NOMO-1 treated with dmso at 0.1 percent for 144 hours (cell line): ENCODE data around the gene MSH3.
"Not testable (repeated sequence)": the region's sequence is repeated elsewhere in the genome, so short reads cannot be mapped to it uniquely, and the experiment has no call there.

Source experiments
- DNase-seq: peaks from one replicate; lab custom pipeline; 2025; ENCODE audit not compliant: unreplicated experiment; lab: John Stamatoyannopoulos, UW

Gene MSH3

GRCh38 chr5:80884929-80885328 lies 230.5 kb downstream of the MSH3 start:
- peak; percentile 13 for DNase-seq

- DNase-seq, result no peak
Measured at GRCh38 chr5:80885396-80886000, 231.0 kb downstream of the MSH3 start.

- DNase-seq, result no peak
Measured at GRCh38 chr5:80894083-80894482, 239.6 kb downstream of the MSH3 start.

- no peak for DNase-seq
Measured at GRCh38 chr5:80895523-80895922, 241.1 kb downstream of the MSH3 start.

GRCh38 chr5:80902624-80903023 lies 248.2 kb downstream of the MSH3 start:
- not testable (repeated sequence) for DNase-seq

GRCh38 chr5:80904533-80905187 lies 250.2 kb downstream of the MSH3 start:
- peak; percentile 12 for DNase-seq

GRCh38 chr5:80905405-80905804 lies 251.0 kb downstream of the MSH3 start:
- no peak for DNase-seq

- no peak for DNase-seq
Measured at GRCh38 chr5:80912479-80912878, 258.0 kb downstream of the MSH3 start.

- no peak for DNase-seq
Measured at GRCh38 chr5:80915716-80916115, 261.3 kb downstream of the MSH3 start.

GRCh38 chr5:80916676-80917075 lies 262.2 kb downstream of the MSH3 start:
- DNase-seq, result no peak

- DNase-seq, result no peak
Measured at GRCh38 chr5:80917631-80918030, 263.2 kb downstream of the MSH3 start.

GRCh38 chr5:80919678-80920196 lies 265.3 kb downstream of the MSH3 start:
- no peak for DNase-seq

GRCh38 chr5:80920333-80920732 lies 265.9 kb downstream of the MSH3 start:
- DNase-seq, result no peak

- no peak for DNase-seq
Measured at GRCh38 chr5:80921026-80921425, 266.6 kb downstream of the MSH3 start.

GRCh38 chr5:80925931-80926330 lies 271.5 kb downstream of the MSH3 start:
- DNase-seq, result peak; percentile 6
